ENCODE measurements around the gene CLRN1.

Gene CLRN1, protein sequence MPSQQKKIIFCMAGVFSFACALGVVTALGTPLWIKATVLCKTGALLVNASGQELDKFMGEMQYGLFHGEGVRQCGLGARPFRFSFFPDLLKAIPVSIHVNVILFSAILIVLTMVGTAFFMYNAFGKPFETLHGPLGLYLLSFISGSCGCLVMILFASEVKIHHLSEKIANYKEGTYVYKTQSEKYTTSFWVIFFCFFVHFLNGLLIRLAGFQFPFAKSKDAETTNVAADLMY

DNA sequence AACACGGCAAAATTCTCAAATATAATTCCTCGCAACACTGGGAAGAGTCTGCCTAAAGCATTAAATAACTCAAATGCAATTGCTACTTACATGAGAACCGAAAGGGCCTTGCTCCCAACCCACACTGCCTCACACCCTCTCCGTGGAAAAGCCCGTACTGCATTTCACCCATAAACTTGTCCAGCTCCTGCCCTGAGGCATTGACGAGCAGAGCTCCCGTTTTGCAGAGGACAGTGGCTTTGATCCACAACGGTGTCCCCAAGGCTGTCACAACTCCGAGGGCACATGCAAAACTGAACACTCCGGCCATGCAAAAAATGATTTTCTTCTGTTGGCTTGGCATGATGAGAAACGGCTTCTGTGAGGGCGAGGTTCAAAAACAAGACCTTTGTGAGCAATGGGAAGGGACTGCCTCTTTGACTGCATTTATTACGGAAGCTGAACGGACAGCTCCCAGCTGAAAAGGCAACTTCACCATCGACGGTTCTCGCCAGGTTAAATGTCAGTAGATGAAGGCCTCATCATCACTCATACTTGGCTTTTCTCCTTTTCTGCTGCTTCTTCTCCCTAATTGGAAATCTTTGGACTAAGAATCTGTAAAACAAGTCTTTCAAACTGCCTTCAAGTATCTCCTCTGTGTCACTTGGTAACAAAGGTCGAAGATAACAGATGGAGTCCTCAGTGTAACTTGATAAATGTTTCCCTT is at the start of gene CLRN1:
Gene CLRN1, minus strand, starts transcription at position 362 of the 706 bp plus-strand sequence. Its CDS starts 19 bp downstream, at position 343.
- DNase-seq (ENCODE audit: low spot score) = no peak
- in situ Hi-C loops (cut with MboI; ENCODE audit: low pct_unique_long_range_greater_than_20kb, low sequenced_read_pairs, unreplicated experiment) = no loop called here
- TF ChIP-seq CTCF (IDR thresholded peaks at IDR 0.05; ENCODE audit: extremely low read depth, insufficient read depth, missing control alignments) = no peak

GRCh38 chr3:151016478-151016795 is 43.9 kb upstream of the CLRN1 start:
- in situ Hi-C loops (cut with MboI; ENCODE audit: low pct_unique_long_range_greater_than_20kb, low sequenced_read_pairs, unreplicated experiment) = no loop called here
- no peak for TF ChIP-seq CTCF (IDR thresholded peaks at IDR 0.05; ENCODE audit: extremely low read depth, insufficient read depth, missing control alignments)
- DNase-seq (ENCODE audit: low spot score) = no peak

GRCh38 chr3:151015767-151016477 is 43.4 kb upstream of the CLRN1 start:
- in situ Hi-C loops (cut with MboI; ENCODE audit: low pct_unique_long_range_greater_than_20kb, low sequenced_read_pairs, unreplicated experiment) = no loop called here
- no peak for TF ChIP-seq CTCF (IDR thresholded peaks at IDR 0.05; ENCODE audit: extremely low read depth, insufficient read depth, missing control alignments)
- no peak for DNase-seq (ENCODE audit: low spot score)

- no peak for DNase-seq (ENCODE audit: low spot score)
- no peak for TF ChIP-seq CTCF (IDR thresholded peaks at IDR 0.05; ENCODE audit: extremely low read depth, insufficient read depth, missing control alignments)
- in situ Hi-C loops (cut with MboI; ENCODE audit: low pct_unique_long_range_greater_than_20kb, low sequenced_read_pairs, unreplicated experiment) = no loop called here
These were observed 42.7 kb upstream of the CLRN1 start for GRCh38 chr3:151015181-151015580.

- in situ Hi-C loops (cut with MboI; ENCODE audit: low pct_unique_long_range_greater_than_20kb, low sequenced_read_pairs, unreplicated experiment) = no loop called here
- no peak for TF ChIP-seq CTCF (IDR thresholded peaks at IDR 0.05; ENCODE audit: extremely low read depth, insufficient read depth, missing control alignments)
- no peak for DNase-seq (ENCODE audit: low spot score)
These were observed 42.0 kb upstream of the CLRN1 start for GRCh38 chr3:151014501-151015018.

GRCh38 chr3:151012753-151013152 is 40.2 kb upstream of the CLRN1 start:
- in situ Hi-C loops (cut with MboI; ENCODE audit: low pct_unique_long_range_greater_than_20kb, low sequenced_read_pairs, unreplicated experiment) = no loop called here
- DNase-seq (ENCODE audit: low spot score) = no peak
- TF ChIP-seq CTCF (IDR thresholded peaks at IDR 0.05; ENCODE audit: extremely low read depth, insufficient read depth, missing control alignments) = no peak
